AG08396 (cell line): Measurements from ENCODE around the gene WDR26.

Experiments used
- DNase-seq: peaks from one replicate; pipeline ENCODE4 v3.0.0; 2012; ENCODE audit warnings: low spot score, mixed read lengths

The WDR26 gene

DNA sequence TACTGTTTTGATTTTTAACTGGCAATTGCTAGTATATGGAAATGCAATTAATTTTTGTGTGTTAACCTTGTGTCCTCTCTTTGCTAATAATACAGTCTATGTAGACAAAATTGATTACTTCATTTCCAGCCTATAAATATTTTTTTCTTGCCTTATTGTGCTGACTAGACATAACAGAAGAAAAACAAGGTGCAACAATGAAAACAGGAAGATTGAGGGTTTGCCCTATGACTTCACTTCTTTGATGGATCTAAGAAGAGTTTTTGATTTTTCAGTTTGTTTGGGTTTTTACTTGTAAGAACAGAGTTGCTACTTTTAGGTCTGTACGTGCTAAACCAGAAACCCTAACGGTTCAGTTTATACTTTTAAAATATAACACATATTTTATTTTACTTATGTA, 86.5 kb downstream of the WDR26 start:
- no peak for DNase-seq

DNA sequence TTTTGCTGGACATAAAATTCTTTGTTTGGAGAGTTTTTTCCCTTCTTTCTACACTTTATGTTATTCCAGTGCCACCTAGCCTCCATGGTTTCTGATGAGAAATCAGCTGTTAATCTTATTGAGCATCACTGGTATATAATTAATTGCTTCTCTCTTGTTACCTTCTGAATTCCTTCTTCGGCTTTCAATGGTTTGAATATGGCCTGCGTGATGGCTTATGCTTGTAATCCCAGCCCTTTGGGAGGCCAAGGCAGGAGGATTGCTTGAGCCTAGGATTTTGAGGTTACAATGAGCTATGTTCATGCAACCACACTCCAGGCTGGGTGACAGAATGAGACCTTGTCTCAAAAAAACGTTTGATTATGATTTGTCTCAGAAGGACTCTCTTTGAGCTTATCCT, 90.9 kb downstream of the WDR26 start:
- DNase-seq: no peak

DNA sequence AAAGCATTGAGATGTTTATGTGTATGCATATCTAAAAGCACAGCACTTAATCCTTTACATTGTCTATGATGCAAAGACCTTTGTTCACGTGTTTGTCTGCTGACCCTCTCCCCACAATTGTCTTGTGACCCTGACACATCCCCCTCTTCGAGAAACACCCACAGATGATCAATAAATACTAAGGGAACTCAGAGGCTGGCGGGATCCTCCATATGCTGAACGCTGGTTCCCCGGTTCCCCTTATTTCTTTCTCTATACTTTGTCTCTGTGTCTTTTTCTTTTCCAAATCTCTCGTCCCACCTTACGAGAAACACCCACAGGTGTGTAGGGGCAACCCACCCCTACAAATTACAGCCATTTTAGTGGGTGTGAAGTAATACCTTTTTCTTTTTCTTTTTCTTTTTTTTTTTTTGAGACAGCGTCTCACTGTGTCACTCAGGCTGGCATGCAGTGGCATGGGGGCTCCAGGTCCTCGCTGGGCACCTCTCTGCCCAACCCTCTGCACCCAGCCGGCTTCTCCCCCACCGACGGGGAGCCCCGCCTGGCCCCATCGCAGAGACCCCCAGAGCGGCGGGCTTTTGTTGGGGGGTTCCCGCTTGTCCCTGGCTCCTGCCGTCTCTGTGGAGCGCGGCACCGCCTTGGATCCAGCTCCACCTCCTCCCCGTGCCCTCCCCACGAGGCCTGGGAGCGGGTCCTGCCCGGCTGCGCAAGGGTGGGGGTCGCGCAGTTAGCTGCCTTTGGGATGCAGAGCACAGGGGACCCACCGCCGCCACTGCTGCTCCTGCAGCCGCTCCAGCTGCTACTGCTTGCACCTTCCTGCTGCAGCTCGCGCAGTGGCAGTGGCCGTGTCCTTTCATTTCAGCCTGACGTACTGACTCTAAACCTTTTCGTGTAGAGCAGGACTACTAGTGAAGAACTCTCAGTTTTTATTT, 93.9 kb downstream of the WDR26 start:
- peak; percentile 10 for DNase-seq

DNA sequence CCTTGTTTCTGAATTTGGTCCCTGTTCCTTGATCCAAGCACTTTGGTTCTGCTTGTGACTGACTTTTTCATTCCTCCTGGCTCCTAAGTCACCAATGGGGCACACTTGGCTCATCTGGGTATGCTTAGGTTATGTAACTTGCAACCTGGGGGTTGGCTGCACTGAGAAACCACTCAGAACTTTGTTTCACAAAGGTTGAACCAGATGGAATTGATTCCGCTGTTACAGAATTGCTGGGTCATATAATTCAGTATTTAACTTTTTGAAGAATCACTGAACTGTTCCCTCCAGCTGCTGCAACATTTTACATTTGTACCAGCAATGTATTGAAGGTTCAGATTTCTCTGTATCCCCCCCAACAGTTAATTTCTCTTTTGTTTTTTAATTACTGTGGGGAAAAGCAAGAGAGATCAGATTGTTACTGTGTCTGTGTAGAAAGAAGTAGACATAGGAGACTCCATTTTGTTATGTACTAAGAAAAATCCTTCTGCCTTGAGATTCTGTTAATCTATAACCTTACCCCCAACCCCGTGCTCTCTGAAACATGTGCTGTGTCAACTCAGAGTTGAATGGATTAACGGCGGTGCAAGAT, 95.1 kb downstream of the WDR26 start:
- DNase-seq: no peak

- no peak for DNase-seq
Observed at GRCh38 chr1:224338150-224338838, 96.3 kb downstream of the WDR26 start.
